Subcutaneous abdominal adipose tissue (tissue), 5 donors: ENCODE data around the gene LPCAT2.

Source experiments
- H3K27ac ChIP-seq: one replicate; pipeline ENCODE4 v1.7.0; 2013; ENCODE audit warnings: low read depth, mild to moderate bottlenecking, inconsistent platforms, low read length, moderate library complexity
- H3K27me3 ChIP-seq, 5 donors: one replicate each; pipeline ENCODE4 v1.7.0; 2013; ENCODE audit warnings: low read length in 5 of 5, inconsistent platforms in 1 of 5; ENCODE audit not compliant: control insufficient read depth in 5 of 5, insufficient read depth in 4 of 5
- H3K36me3 ChIP-seq, 5 donors: one replicate each; pipeline ENCODE4 v1.7.0; 2013; ENCODE audit warnings: low read length in 5 of 5; ENCODE audit not compliant: control insufficient read depth in 5 of 5, insufficient read depth in 5 of 5
- H3K4me1 ChIP-seq, 5 donors: one replicate each; pipeline ENCODE4 v1.7.0; 2013; ENCODE audit warnings: low read length in 5 of 5, mild to moderate bottlenecking in 3 of 5, moderate library complexity in 1 of 5; ENCODE audit not compliant: control insufficient read depth in 5 of 5, insufficient read depth in 5 of 5
- H3K4me3 ChIP-seq, 5 donors: one replicate each; pipeline ENCODE4 v1.7.0; 2013; ENCODE audit warnings: low read length in 5 of 5, low read depth in 1 of 5
- H3K9ac ChIP-seq, 5 donors: one replicate each; pipeline ENCODE4 v1.7.0; 2013; ENCODE audit warnings: low read length in 5 of 5, mild to moderate bottlenecking in 4 of 5, moderate library complexity in 3 of 5
- H3K9me3 ChIP-seq, 5 donors: one replicate each; pipeline ENCODE4 v1.7.0; 2013; ENCODE audit warnings: low read length in 5 of 5; ENCODE audit not compliant: control insufficient read depth in 5 of 5
- donor health status: healthy.
- donor health status: healthy.
- donor health status: healthy.
- donor health status: healthy.
- donor health status: healthy.

Gene LPCAT2

DNA sequence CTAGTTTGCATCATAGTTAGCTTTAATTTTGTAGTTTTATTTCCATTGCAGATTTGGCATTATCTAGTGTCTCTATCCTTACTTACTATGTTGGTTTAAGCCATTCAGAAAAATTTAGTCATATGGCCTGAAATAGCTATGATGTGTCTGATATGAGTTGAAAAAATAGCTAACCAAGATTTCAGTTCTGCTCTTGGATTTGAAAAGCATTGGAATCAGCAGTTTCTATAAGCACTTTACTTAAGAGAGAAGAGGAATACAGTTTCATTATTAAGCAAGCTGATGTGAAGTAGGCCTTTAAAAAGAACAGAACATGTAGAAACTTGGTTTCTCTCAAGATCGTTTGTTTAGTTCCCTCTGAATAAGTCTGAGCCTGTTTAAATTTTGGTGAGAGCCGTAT, 25.9 kb downstream of the LPCAT2 start:
- H3K4me1 ChIP-seq, result no peaks in the 10 kb centered on the region
- no peak overlapping the region for H3K9ac ChIP-seq
- no peaks in the 10 kb centered on the region for H3K9me3 ChIP-seq
- no peak overlapping the region for H3K27ac ChIP-seq
- no peaks in the 10 kb centered on the region for H3K27me3 ChIP-seq
- H3K36me3 ChIP-seq, result peaks cover 0 to 4% (median 0%) of the 10 kb centered on the region in 5 donors
- H3K4me3 ChIP-seq, result no peak overlapping the region

DNA sequence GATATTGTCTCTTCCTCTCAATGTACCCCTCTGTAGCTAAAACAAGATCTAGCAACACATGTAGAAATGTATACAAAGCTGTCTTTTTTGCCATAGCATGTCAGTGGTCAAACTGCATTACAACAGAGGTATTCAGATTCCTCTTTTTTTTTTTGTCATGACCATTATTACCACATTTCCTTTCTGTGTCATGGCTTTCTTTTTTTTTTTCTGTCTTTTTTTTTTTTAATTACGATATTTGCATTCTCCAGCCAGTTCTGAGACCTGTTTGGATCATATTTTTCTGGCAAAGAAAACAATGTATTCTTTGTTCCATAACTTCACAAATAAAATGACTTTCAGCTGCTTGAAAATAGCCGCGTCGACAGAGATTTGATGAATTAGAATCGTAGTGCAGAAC, 30.2 kb downstream of the LPCAT2 start:
- Histone ChIP-seq H3K27ac (no peak overlapping the region), H3K27me3 (no peaks in the 10 kb centered on the region), H3K4me3 (no peak overlapping the region), H3K9me3 (no peaks in the 10 kb centered on the region), H3K9ac (no peak overlapping the region), H3K4me1 (peaks cover 0 to 2% (median 0%) of the 10 kb centered on the region in 5 donors), H3K36me3 (no peaks in the 10 kb centered on the region)

DNA sequence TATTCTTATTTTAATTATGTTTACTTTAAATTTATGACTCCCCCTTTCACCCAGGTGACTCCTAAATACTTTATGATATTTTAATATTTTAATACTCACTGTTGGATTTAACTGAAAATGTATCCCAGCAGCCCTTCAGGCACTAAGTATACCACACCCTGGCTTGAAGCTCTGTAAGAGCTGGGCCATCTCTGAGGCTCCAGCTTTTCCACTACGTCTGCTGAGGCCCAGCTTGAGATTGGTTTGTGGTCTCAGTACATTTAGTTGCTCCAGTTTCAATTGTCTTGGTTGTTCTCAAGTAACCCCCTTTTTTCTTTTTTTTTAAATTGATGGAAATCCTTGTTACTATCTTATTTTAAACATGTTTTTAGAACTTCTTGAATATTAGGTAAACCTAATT, 30.6 kb downstream of the LPCAT2 start:
- Histone ChIP-seq H3K9me3 (no peaks in the 10 kb centered on the region), H3K9ac (no peak overlapping the region), H3K36me3 (no peaks in the 10 kb centered on the region), H3K4me1 (peaks cover 0 to 2% (median 0%) of the 10 kb centered on the region in 5 donors), H3K4me3 (no peak overlapping the region), H3K27me3 (no peaks in the 10 kb centered on the region), H3K27ac (no peak overlapping the region)

DNA sequence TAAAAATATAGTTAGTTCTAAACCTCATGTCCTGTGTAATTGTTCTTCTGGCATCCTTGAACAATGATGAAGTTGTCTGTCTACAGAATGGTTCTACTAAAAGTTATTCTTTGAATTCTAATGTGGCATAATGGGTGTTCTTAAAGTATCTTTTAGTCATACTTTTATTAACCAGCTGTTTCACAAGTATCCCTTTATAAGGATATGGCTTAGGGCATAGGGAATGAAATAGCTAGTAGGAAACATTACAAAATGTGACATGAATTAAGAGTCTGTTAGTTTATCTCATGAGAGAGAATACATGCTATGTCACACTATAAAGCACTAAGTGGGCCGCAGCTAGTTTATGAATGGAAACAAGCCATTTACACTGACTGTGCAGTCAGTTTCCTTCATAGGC, 31.3 kb downstream of the LPCAT2 start:
- peaks cover 0 to 2% (median 0%) of the 10 kb centered on the region in 5 donors for H3K4me1 ChIP-seq
- no peaks in the 10 kb centered on the region for H3K9me3 ChIP-seq
- H3K27me3 ChIP-seq, result no peaks in the 10 kb centered on the region
- no peak overlapping the region for H3K9ac ChIP-seq
- no peak overlapping the region for H3K4me3 ChIP-seq
- no peak overlapping the region for H3K27ac ChIP-seq
- H3K36me3 ChIP-seq, result no peaks in the 10 kb centered on the region

DNA sequence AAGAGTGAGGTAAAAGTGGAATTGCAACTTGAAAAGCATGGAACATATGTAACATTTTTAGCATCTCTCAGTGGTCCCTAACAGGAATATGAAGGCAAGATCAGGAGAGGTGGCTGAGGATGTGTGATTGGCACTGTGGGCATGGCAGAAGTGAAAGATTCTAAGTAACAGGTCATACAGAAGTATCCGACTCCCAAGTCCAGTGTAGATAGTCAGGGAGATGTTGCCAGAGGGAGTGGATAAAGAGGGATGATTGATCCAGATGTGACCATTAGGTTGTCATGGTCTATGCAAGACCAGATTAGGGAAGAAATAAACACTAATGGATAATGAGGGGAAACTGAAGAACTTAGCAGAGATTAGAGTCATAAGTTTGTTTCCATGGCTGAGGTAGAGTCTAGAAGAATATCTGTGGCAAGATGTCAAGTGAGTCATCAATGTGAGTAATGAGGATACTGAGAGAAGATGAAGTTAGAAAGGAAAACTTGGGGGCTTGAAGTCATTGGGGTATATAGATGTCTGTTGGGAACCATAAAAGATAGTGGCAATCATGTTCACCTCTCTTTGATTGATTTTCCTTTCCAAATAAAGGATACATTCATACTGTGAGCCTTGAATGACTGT, 33.7 kb downstream of the LPCAT2 start:
- Histone ChIP-seq H3K4me3 (no peak overlapping the region), H3K27ac (no peak overlapping the region), H3K27me3 (no peaks in the 10 kb centered on the region), H3K36me3 (no peaks in the 10 kb centered on the region), H3K9ac (no peak overlapping the region), H3K4me1 (peaks cover 0 to 2% (median 0%) of the 10 kb centered on the region in 5 donors), H3K9me3 (no peaks in the 10 kb centered on the region)

DNA sequence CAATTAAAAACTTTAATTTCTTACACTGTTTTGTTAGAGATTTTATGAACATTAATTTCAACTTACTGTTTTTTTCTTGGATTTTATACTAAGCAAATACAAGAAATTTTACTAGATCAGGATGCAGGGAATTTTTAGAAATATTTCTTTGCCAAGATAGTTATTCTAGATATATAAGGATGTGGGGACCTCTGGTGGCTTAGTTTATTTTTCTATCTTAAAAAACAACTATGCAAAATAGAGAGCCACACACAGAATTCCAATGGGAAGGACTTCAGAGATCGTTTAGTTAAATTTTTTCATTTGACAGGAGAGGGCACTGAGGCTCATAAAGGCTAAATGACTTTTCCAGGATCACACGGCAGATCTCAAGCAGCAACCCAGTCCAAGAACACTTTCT, 34.6 kb downstream of the LPCAT2 start:
- no peak overlapping the region for H3K9ac ChIP-seq
- no peaks in the 10 kb centered on the region for H3K27me3 ChIP-seq
- peaks cover 0 to 2% (median 0%) of the 10 kb centered on the region in 5 donors for H3K4me1 ChIP-seq
- no peaks in the 10 kb centered on the region for H3K9me3 ChIP-seq
- H3K27ac ChIP-seq, result no peak overlapping the region
- H3K36me3 ChIP-seq, result no peaks in the 10 kb centered on the region
- no peak overlapping the region for H3K4me3 ChIP-seq

DNA sequence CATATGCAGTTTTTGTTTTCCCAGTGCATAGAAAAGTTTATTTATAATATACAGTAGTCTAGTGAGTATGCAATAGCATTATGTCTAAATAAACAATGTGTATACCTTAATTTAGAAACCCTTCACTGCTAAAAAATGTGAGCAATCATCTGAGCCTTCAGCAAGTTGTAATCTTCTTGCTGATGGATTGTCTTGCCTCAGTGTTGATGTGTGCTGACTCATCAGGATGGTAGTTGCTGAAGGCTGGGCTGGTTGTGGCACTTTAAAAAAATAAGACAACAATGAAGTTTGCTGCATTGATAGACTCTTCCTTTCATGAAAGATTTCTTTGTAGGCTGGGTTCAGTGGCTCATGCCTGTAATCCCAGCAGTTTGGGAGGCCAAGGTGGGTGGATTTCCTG, 43.7 kb downstream of the LPCAT2 start:
- Histone ChIP-seq H3K9me3 (no peaks in the 10 kb centered on the region), H3K9ac (no peak overlapping the region), H3K4me3 (no peak overlapping the region), H3K36me3 (peaks cover 0 to 27% (median 2%) of the 10 kb centered on the region in 5 donors), H3K4me1 (no peaks in the 10 kb centered on the region), H3K27ac (no peak overlapping the region), H3K27me3 (no peaks in the 10 kb centered on the region)

DNA sequence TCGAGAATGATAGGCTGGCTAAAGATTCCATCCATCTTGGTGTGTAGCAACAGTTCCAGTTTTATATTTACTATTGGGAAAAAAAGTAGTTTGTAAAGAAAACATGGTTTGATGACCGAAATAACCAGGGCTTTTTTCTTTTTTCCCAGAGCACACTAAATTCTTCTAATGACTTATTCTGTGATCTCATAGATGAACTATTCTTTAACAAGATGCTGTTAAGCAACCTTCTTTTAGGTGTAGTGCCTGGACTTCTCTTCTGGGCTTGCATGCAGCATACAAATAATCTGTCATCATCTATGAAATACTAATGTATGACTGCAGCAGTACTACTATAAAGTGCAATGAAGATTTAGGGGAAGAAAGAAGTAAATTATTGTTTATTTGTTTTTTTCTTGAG, 46.6 kb downstream of the LPCAT2 start:
- Histone ChIP-seq H3K36me3 (peaks cover 0 to 20% (median 2%) of the 10 kb centered on the region in 5 donors), H3K9ac (no peak overlapping the region), H3K9me3 (no peaks in the 10 kb centered on the region), H3K4me3 (no peak overlapping the region), H3K4me1 (peaks cover 0 to 8% (median 3%) of the 10 kb centered on the region in 5 donors), H3K27ac (no peak overlapping the region), H3K27me3 (no peaks in the 10 kb centered on the region)

DNA sequence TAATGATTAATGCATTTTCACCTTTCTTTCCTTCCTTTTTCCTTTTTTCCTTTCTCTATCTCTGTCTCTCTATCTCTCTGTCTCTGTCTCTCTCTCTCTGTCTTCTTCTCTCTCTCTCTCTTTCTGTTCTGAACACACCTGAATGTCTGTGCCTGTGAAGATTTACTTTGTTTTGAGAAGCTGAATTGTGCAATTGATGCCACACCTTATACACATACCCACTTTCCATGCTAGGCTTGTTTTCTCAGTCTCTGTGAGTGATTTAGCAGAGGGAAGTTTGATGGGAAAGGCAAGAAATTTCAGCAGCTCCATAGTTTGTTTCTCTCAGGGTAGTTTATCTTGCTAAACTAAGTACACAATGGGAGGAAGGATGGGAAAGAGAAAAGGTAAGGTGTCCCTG, 48.3 kb downstream of the LPCAT2 start:
- no peaks in the 10 kb centered on the region for H3K27me3 ChIP-seq
- H3K36me3 ChIP-seq, result peaks cover 0 to 17% (median 0%) of the 10 kb centered on the region in 5 donors
- no peak overlapping the region for H3K27ac ChIP-seq
- no peak overlapping the region for H3K9ac ChIP-seq
- H3K9me3 ChIP-seq, result no peaks in the 10 kb centered on the region
- H3K4me3 ChIP-seq, result no peak overlapping the region
- peaks cover 0 to 8% (median 3%) of the 10 kb centered on the region in 5 donors for H3K4me1 ChIP-seq

DNA sequence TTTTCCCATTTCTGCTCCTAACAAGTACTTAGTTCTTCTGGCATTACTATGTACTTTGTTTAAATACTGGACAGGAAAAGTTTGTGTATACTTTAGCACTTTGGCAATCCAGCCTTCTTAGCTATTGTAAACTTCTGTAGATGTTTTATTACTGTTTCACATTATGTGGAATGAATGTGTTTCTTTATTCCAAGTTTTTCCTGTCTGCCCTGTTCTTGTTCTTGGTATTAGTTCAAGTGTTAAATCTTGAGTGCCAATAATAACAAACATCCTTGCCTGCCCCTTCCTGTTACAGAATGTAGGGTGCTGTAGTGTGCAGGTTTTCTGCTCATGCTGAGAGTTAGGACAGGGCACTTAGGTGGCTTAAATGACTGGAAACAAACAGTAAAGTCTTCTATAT, 50.4 kb downstream of the LPCAT2 start:
- Histone ChIP-seq H3K27ac (no peak overlapping the region), H3K4me1 (peaks cover 0 to 8% (median 3%) of the 10 kb centered on the region in 5 donors), H3K9ac (no peak overlapping the region)

More for the DNA sequence above, 50.4 kb downstream of the LPCAT2 start:
- Histone ChIP-seq H3K27me3 (no peaks in the 10 kb centered on the region), H3K4me3 (no peak overlapping the region), H3K9me3 (no peaks in the 10 kb centered on the region), H3K36me3 (peaks cover 0 to 6% (median 0%) of the 10 kb centered on the region in 5 donors)
